Hematopoietic multipotent progenitor cell treated with erythropoietin and hydrocortisone succinate and interleukin-3 and kit ligand, for 4 days (in vitro differentiated cells): ENCODE data around the gene KIAA1958.

Source experiments
- DNase-seq: peaks from one replicate; pipeline ENCODE4 v3.0.0-alpha.2; 2015

KIAA1958 gene, protein sequence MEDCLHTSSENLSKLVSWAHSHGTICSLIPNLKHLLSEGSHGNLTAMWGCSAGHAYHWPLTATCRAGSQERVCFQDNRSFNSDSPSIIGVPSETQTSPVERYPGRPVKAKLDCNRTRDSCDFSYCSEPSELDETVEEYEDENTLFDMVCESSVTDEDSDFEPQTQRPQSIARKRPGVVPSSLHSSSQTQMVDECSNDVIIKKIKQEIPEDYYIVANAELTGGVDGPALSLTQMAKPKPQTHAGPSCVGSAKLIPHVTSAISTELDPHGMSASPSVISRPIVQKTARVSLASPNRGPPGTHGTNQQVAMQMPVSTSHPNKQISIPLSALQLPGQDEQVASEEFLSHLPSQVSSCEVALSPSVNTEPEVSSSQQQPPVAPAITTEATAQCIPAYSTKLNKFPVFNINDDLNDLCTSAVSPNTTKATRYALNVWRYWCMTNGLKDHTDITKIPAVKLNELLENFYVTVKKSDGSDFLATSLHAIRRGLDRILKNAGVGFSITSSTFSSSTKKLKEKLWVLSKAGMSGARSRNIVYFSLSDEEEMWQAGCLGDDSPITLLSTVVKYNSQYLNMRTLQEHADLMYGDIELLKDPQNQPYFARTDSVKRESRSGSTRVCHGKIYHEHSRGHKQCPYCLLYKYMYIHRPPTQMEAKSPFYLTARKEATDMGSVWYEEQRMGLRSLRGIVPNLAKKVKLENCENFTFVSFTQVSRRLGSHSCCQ

DNA sequence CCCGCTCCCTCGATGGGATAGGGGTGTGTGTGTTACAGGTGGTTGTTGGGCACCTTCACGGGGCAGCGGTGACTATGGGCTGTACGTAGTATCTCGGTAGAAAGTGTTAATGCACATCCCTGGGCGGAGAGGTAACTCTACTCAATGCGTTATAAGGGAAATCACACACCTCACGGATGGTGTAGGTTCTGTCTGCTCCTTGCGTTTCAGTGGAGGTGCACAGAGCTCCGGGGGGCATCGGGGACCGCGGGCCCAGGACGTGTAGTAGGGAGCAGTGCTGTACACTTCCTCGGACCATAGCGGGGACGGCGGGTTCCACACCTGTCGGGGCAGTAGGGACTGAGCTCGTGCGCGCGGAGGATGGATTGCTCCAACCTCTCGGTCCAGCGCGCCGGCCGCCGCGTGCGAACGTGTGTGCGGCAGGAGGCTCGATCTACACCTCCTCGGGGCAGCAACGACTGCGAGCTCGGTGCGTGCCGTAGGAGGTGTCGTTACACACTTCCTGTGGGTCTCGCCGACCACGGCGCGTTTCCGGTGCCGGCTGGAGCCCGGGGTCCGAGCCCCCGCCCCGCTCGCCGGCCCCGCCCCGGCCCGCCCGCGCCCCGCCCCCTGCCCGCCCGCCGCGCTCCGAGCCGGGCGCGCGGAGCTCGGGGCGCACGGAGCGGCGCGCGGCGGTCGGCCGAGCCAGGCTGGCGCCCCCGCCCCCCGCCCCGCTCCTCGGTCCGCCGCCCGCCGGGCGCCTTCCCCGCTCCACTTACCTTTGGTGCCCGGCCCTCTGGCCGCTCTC, at the start of gene KIAA1958:
Gene KIAA1958 (plus strand): TSS at position 607 of the 787 bp plus-strand sequence. CDS start 87,254 bp downstream, outside the sequence.
- DNase-seq = peak; percentile 95

DNA sequence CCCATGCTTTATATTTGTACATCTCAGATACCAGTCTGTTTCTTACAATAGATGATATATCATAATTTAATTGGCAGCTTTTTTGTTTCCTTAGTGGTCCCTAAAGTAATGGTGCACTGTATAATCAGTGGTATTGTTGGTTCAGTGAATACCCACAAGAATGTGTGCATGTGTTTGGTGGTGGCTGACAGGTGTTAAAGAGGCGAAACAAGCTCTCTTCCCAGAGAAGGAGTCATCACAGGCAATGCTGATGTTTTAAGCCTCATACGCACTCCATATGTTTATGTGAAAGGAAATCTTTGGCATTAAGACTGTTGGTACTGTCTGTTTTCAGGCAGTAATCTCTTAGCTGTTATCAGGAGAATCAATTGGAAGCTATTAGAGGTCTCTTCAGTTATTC, 49.2 kb upstream of the KIAA1958 start:
- DNase-seq = no peak

DNA sequence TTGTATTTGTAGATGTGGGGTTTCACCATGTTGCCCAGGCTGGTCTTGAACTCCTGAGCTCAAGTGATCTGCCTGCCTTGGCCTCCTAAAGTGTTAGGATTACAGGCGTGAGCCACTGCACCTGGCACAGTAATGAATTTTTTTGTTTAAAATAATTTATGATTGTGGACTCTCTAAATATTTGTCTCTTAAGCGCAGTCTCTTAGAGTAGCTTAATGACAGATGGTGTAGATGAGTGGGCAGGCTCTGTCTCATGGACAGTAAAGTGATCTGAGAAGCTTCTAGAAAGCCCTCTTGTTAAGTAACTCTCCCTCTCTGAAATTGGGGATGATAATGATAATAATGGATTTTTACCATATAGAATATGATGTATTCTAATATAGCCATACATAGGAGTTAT, 47.5 kb upstream of the KIAA1958 start:
- DNase-seq = no peak

DNA sequence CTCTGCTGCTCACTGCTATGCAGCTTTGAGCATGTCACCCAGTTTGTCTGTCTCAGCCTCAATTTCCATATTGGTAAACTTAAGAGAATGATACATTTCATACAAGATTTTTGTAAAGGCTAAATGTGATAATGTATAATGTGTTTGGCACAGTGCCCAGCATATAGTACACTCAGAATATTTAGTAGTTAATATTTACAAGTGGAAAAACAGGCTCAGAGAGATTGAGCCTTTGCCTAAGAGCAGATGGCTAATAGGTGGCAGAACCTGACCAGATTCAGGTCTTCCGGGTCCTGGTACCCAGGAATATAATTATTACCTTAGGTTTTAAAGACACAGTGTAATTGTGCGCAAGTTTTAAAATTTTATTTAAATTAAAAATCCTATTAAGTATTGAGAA, 46.8 kb upstream of the KIAA1958 start:
- no peak for DNase-seq

DNA sequence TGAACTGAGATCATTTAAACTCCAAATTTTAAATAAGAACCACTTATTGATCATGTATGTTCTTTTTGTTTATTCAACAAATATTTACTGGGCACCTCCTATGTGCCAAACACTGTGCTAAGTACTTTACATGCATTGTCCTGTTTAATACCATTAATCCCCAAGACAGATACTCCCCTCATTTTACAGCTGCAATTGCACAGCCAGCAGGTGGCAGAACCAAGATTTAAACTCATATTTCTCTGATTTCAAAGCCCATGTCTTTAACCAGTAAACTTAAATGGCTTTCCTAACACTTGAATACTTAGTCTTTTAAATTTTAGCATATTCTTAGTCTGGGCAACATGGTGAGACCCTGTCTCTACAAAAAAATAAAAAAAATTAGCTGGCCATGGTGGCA, 43.4 kb upstream of the KIAA1958 start:
- DNase-seq = peak; percentile 63

DNA sequence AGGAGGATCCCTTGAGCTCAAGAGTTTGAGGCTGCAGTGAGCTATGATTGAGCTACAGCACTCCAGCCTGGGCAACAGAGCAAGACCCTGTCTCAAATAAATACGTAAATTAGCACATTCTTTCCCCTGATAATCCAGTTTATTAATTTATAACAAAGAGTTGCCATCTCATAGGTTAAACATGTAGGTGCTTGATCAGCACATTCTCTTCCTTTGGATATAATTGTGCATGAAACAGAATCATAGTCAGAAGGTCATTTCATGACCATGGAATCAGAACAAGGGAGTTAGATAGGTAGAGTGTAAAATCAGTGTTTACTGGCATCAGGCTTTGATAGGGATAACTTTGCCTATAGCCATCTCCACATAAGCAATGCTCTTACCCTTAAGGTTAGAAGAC, 43.0 kb upstream of the KIAA1958 start:
- no peak for DNase-seq

DNA sequence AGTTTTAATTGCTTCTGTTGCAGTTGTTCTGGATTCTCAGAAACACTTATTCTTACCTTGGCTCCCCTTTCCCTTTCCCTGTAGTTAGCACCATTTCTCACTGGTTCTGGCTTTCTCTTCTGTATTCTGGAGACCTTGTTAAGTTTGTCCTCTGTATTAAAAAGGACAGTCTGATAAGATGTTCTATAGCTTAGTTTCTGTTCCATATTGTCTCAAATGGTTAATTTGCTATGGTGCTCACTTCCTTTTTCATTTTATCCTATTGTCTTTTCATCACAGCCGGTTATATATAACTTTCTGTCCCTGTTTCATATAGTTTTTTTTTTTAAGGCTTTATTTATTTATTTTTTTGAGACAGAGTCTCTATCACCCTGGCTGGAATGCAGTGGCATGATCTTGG, 41.4 kb upstream of the KIAA1958 start:
- no peak for DNase-seq

DNA sequence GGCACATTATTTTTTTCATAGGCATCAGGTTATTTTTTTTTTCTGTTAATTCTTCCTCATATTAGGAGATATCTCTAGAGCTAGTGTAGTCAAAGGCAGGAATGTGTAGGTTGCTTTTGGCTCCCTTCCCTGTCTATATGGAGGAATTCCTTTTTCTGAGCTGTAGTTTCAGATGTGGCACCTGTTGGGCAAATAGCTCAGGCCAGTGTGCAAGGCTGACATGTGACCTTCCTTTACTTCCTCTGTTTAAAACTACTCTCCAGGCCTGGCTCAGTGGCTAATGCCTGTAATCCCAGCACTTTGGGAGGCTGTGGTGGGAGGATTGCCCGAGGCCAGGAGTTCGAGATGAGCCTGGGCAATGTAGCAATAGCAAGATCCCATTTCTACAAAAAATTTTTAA, 40.5 kb upstream of the KIAA1958 start:
- DNase-seq = no peak

DNA sequence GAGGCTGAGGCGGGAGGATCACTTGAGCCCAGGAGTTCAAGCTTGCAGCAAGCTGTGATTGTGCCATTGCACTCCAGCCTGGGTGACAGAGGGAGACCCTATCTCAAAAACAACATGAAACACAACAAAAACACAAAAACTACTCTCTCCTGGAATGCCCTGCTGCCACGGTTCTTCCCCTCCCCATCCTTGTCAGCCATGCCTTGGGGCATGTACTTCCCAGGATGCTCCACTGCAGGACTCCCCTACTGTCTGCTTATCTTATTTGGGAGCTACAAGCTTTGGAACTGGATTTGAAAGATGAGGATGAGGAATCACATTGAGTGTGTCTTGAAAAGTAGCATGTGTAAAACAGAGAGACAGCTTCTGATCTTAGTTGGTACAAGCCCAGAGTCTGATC, 40.1 kb upstream of the KIAA1958 start:
- no peak for DNase-seq

DNA sequence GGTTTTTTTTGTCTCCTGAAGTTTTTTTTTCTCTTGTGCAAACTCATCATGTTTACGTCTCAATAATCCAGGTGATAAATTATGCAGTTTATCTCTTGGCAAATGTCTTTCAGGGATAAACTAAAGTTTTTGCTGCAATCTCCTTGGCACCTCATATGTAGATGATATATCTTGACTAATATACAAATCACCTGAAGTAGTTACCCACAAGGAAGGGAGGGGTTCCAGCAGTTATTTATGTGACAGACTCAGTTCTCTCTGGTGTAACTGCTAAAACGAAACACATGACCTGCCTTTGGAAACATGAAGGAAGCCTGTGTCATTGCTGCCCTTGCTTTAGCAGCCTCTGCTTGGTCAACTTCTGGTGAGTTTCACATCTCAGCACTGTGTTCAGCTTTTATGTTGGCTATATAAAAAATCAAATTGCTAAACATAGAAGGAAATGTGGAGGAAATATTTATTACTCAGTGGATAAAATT, 39.3 kb upstream of the KIAA1958 start:
- DNase-seq = peak; percentile 24

DNA sequence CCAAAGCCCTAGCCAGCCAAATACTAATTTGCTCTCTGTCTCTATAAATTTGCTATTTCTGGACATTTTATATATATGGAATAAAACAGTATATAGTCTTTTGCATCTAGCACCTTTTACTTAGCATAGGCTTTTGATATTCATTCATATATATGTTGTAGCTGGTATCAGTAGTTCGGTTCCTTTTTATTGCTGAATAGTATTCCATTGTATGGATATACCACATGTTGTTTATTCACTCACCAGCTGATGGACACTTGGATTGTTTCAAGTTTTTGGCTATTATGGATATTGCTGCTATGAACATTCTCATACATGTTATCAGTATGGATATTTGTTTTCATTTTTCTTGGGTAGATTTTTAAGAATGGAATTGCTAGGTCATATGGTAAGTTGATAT, 23.8 kb upstream of the KIAA1958 start:
- DNase-seq = no peak

DNA sequence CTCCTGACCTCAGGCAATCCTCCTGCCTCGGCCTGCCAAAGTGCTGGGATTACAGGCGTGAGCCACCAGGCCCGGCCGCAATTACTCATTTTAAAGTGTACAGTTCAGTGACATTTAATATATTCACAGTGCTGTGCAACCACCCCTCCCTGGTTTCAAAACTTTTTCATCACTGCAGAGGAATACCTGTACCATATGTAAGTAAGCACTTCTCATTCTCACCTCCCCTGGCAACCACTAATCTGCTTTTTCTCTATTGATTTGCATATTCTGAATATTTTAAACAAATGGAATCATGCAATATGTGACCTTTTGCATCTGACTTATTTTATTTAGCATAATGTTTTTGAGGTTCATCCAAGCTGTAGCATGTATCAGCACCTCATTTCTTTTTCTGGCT, 21.3 kb upstream of the KIAA1958 start:
- DNase-seq = no peak

DNA sequence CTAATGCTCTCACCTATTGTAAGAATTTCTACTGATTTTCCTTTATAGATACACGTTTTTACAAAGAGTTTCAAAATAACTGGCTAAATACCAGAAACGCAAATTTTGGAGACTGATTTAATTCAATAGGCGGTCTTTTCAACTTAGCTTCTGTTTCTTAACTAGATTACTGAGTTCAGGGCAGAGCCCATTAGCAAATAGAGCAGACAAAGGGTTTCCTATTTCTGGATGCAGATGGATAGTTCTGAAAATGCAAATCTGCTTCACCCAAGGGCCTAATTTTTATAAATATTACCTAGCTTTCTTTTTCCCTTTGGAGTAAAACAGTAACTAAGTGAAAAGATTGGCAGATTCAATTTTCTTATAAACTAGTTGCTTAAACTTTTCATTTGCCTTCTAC, 13.6 kb upstream of the KIAA1958 start:
- DNase-seq = no peak

DNA sequence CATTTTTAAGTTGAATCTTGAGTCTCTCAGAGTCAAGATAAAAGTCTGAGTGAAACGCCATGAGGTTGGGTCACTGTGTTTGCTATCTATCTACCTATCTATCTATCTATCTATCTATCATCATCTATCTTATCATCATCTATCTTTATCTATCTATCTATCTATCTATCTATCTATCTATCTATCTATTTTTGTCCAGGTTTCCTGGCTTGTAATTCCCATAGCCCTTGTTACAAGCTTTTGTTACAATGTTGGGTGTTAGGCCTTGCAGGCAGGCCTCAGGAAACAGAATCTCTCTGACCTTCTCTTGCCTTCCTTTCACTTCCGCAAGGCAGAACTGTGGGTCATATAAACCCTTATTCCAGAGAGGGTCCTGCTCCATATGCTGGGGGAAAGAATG, 12.6 kb upstream of the KIAA1958 start:
- DNase-seq = no peak

DNA sequence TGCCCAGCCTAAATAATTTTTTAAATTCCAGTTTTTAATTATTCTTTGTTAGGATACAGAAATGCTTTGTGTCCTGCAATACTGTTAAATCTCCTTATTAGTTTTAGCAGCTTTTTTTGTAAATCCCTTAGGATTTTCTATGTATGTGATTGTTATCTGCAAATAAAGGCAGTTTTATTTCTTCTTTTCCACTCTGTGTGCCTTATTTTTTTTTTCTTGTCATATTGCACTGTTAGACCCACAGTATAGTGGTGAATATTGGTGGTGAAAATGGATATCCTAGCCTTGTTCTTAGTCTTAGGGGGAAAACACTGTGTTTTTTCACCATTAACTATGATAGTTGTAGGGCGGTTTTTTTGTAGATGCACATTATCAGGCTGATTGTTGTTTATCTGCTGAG, 11.3 kb upstream of the KIAA1958 start:
- no peak for DNase-seq

DNA sequence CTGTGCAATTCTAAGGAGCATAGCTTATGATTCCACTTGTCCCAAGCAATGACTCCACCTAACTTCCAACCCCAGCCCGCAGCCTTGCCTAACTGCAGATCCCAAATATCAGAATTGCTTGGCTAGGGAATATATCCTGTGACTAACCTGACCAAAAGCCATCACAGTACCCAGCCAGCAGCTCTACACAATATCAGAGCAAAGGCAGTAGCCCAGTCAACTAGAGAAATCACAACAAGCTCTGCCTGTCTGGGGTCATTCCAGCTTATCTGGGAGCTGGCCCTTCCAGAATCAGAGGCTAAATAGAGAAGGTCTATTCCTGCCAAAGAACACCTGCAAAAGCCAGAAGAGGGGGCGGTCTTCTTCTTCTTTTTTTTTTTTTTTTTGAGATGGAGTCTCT, 9.3 kb upstream of the KIAA1958 start:
- no peak for DNase-seq

DNA sequence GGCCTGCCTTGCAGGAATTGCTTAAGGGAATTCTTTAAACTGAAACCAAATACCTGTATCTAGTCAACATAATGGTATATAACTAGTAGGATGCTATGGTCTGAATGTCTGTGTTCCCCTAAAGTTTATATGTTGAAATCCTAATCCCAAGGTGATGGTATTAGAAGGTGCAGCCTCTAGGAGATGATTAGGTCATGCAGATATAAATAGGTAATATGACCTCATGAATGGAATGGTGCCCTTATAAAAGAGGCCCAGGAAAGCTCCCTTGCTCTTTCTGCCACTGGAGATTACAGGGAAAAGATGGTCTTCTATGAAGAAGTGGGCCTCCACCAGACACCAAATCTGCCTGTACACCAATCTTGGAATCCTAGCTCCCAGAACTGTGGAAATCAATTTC, 7.4 kb upstream of the KIAA1958 start:
- no peak for DNase-seq

DNA sequence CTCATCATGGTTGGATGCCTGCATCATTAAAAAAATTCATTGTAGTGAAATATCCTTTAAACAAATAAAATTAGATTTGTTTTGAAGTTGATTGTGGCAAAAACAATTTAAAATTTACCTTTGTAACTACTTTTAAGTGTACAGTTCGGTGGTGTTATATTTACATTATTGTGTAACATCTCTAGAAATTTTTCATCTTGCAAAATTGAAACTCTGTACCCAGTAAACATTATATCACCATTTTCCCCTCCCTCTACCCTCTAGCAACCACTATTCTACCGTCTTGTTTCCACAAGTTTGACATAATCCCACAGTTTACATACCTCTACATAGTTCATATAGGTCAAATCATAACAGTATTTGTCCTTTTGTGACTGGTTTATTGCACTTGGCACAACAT, 2.0 kb upstream of the KIAA1958 start:
- DNase-seq = no peak

DNA sequence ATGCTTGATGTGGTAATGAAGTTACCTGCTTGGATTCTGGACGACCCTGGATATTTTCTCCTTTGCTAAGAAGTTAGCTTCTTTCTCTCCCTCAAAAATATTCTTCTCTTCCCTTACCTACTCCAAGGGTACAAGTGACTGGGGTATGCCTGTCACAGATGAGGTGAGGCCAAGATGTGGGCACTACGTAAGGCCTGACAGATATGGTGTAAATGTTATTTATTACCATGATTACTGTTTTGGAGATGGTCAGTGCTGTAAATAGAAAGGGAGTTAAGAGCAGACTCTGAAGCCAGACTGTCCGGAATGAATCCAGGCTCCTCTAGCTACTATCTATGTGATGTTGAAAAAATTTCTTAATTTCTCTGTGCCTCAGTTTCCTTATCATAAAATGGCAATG, 1.1 kb upstream of the KIAA1958 start:
- no peak for DNase-seq

DNA sequence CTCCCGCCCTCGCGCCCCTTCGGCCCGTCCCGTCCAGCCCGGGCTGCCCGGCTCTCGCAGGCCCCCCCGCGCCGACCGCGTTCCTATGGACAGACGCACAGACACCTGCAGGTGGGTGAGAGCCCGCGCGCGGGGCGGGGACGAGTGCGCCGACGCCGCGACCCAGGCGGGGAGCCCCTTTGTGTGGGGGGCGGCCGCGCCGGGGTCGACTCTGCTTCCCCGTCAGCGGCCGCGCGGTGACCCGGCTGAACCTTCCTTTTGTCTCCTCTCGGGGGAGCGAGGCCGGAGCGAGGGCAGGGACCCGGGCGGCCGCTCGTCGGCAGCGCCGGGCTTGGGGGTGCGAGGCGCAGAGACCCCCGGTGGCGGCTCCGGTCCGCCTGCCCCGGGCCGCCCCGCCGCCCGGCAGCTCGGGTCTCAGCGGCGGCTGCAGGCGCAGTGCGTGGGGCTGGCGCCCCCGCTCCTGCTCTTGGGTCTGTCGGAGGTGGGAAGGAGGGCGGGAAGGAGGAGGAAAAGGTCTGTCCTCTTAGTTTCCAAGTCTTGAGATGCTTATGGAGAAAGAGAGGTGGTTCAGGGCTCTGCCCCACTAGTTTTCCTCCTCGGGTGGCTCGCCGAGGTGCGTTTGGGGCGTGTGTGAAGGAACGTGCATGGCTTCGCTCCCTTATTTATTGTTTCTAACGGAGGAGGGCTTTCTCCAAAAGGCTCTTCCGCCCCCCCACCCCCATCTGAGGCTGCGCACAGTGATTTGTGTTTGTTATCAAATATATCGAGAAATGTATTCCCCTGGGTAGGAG, 576 bp downstream of the KIAA1958 start:
- DNase-seq = peak; percentile 75

DNA sequence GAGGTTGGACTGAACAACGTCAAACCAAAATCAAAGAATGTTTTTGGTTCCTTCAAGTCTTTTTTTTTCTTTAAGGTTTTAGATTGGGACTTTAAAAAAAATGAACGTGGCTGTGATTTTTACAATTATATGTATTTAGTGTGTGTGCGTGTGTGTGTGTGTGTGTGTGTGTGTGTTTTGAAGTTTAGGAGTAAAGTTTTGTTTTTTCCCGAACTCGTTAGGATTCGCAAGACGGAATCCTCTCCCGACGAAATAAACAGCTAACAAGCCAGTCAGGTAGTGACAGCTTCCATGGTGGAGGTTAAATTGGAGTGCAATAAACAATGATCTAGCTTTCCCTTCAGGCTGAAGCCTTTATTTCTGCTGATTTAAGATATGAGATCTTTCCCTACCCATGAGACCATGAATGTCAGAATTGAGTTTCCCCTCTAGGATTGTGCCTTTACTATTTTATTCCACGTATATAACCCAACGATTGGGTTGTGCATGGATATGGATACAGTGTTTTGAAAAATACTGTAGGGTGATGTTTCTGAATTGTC, 1.2 kb downstream of the KIAA1958 start:
- DNase-seq = no peak

DNA sequence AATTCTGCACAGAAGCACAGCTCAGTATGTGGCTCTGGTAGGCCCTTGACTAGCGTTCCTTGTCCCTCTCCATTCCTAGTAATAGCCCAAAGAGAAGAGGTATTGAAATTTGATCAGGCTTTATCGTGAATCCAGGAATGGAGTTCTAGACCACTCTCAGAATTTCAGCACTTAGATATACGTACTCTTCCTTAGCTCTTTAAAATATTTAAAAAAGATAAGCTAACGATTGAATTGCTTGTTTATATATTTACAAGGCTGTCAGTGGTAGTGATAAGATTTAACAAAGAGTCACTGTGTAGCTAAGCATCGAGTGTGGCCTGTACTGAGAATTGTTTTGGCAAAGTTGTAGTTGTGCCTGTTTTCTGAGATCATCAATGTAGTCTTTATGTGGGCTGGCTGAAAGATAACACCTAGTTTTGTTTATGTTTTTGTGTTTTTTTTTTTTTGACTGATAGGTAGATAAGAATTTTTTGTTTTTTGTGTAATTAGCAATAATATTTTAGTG, 2.5 kb downstream of the KIAA1958 start:
- DNase-seq = no peak
